Psoas muscle (tissue), 8 donors: Measurements from ENCODE around the gene USP20. TPM values are rescaled to one million over a fixed set of nuclear protein-coding genes. Genes with fewer than 3 reads are reported as not detected.

ENCODE experiments used
- ATAC-seq, 4 donors: fragments of 200-7000 bp; cut with Tn5 transposase; one replicate each; pipeline ENCODE4 v1.9.1; 2020; ENCODE audit warnings: moderate library complexity in 3 of 4, mild to moderate bottlenecking in 2 of 4
- DNase-seq, 2 donors: peaks; one replicate each; pipeline ENCODE4 v3.0.0-alpha.2; 2020
- H3K27ac ChIP-seq: fragments of 200-600 bp; one replicate; pipeline ENCODE4 v1.8.0; 2022
- H3K27me3 ChIP-seq, 3 donors: fragments of 200-600 bp in 1 of 3; one replicate each; pipeline versions ENCODE4 v1.6.1 to v1.8.0; 2013 to 2022; ENCODE audit warnings: low read length in 2 of 3, mild to moderate bottlenecking in 2 of 3, moderate library complexity in 1 of 3; ENCODE audit not compliant: insufficient read depth in 3 of 3
- H3K36me3 ChIP-seq, 2 donors: fragments of 200-600 bp in 1 of 2; one replicate each; pipeline versions ENCODE4 v1.6.1 to v1.8.0; 2013 to 2022; ENCODE audit warnings: low read depth in 1 of 2, mild to moderate bottlenecking in 1 of 2, moderate library complexity in 1 of 2; ENCODE audit not compliant: insufficient read depth in 1 of 2
- H3K4me1 ChIP-seq: fragments of 200-600 bp; one replicate; pipeline ENCODE4 v1.8.0; 2022
- H3K4me3 ChIP-seq: fragments of 200-600 bp; one replicate; pipeline ENCODE4 v1.8.0; 2022; ENCODE audit warnings: mild to moderate bottlenecking
- H3K9me3 ChIP-seq: fragments of 200-600 bp; one replicate; pipeline ENCODE4 v1.8.0; 2022
- CTCF ChIP-seq: fragments of 200-600 bp; IDR thresholded peaks from one replicate; pipeline ENCODE4 v1.8.0; 2022; ENCODE audit warnings: antibody characterized with exemption
- WGBS, 3 donors: extraction: QIAGEN DNeasy Blood & Tissue Kit; methylation state at CpG; one replicate each; pipeline versions ENCODE4 v1.1.6 to v1.1.7; 2013; 5-methylcytosine and 5-hydroxymethylcytosine counted together
- intact Hi-C, 2 donors: fragments of 100-400 bp; cut with DNase I; formaldehyde crosslinking; loops; one replicate each; pipeline versions ENCODE4 v1.11.0 to v1.14.2; 2022
- polyA plus RNA-seq, 3 donors: library from polyadenylated mRNA; stranded (reverse); fragments of 200-250 nt; gene quantifications; one replicate each; pipeline ENCODE4 v1.2.3, GENCODE V29; 2013
- total RNA-seq, 4 donors: library from RNA; stranded (reverse); fragmentation: NEBNext Ultra II Directional in 2 of 4; extraction: Animal tissue kit (Norgen Biotek cat#: 25700) in 2 of 4; gene quantifications; one replicate each; pipeline versions ENCODE4 v1.2.1 to v1.2.4, GENCODE V29; 2021 to 2023
- donor health status: healthy with polysubstance abuse.
- donor health status: DM: no; HTN: no; CAD: no; lungs with moderate emphysema.
- donor health status: Bipolar disorder and iron deficiency.
- donor health status: healthy.
- donor health status: DM: yes; HTN: yes; CAD: no.
- donor health status: DM: no; HTN: no; CAD: no.
- donor health status: DM: no; HTN: no; CAD: no.
- donor health status: DM: yes; HTN: yes; CAD: no.

The USP20 gene
- total and polyA plus RNA-seq, 7 donors: 9.5 to 18.4 (median 15.2) TPM

DNA sequence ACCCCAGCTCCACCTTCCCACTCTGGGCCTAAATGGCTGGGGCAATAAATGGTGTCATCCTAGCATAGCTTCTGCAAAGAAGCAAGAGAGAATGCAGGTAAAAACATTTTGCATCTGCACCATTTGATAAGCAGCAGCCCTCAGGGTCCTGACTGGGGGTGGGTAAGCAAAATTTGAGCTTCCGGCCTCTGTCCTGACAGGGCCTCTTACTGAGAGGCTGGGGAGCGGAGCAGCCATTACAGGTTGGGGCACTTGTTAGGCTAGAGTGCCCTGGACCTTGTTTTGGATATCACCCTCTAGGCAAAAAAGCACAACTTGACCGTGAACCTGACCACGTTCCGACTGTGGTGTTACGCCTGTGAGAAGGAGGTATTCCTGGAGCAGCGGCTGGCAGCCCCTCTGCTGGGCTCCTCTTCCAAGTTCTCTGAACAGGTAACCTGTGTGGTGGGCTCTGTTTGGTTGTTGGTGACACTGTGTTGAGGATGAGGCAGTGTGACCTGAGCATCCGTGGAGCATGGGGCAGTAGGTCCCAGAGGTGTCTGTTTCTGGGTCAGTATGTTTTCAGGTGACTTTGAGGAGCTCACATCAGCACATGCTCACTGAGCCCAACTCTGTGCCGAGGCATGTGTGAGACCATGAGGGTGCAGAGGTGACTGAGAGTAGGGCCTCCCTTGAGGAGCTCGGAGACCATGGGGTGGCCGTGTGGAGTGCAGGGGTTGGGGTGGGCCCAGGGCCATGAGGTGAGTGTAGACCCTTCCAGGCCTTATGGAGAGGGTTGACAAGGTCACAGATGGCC lies 23.1 kb downstream of the USP20 start:
- intact Hi-C loops: no loop called here
- 88 to 92% (median 89%) methylated on average over 11 of the region's 11 CpGs for WGBS, 3 donors
- H3K36me3 ChIP-seq: peaks cover 0 to 94% of the 10 kb centered on the region in 2 donors
- H3K4me1 ChIP-seq: no peaks in the 10 kb centered on the region
- no peaks in the 10 kb centered on the region for H3K27me3 ChIP-seq
- ATAC-seq (no peak), DNase-seq (peak in 1 of 2 donors; percentile 14)
- TF ChIP-seq CTCF: no peak
- H3K27ac ChIP-seq: no peak overlapping the region
- no peaks in the 10 kb centered on the region for H3K9me3 ChIP-seq
- no peak overlapping the region for H3K4me3 ChIP-seq

GRCh38 chr9:129860653-129861446 lies 25.6 kb downstream of the USP20 start:
- no peak overlapping the region for H3K4me3 ChIP-seq
- peak in 1 of 2 donors; percentile 33 for DNase-seq
- no peaks in the 10 kb centered on the region for H3K27me3 ChIP-seq
- 74 to 85% (median 77%) methylated on average over 11 of the region's 11 CpGs for WGBS, 3 donors
- ATAC-seq: no peak
- peaks cover 3 to 87% of the 10 kb centered on the region in 2 donors for H3K36me3 ChIP-seq
- H3K27ac ChIP-seq: no peak overlapping the region
- H3K4me1 ChIP-seq: no peaks in the 10 kb centered on the region
- TF ChIP-seq CTCF: no peak
- intact Hi-C loops: no loop called here
- no peaks in the 10 kb centered on the region for H3K9me3 ChIP-seq

DNA sequence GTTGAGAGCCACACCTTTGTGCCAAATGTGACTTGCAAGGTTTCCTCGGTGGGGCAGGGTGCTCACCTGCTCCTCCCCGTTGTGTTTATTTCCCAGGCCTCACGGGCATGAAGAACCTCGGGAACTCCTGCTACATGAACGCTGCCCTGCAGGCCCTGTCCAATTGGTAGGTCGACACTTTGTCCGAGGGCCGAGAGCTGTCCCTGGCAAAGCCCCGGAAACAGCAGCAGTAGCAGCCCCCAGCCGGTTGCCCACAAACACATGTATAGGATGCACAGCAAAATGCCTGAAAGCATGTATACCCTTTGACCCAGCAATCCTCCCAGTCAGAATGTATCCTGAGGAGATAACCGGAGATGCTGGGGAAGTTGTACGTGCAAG lies 26.2 kb downstream of the USP20 start:
- intact Hi-C loops: no loop called here
- no peak for TF ChIP-seq CTCF
- Histone ChIP-seq H3K36me3 (peaks cover 3 to 86% of the 10 kb centered on the region in 2 donors), H3K27me3 (no peaks in the 10 kb centered on the region), H3K4me1 (no peaks in the 10 kb centered on the region), H3K4me3 (no peak overlapping the region), H3K27ac (no peak overlapping the region), H3K9me3 (no peaks in the 10 kb centered on the region)
- WGBS, 3 donors: 82 to 88% (median 85%) methylated on average over 12 of the region's 12 CpGs
- ATAC-seq: no peak
- DNase-seq: peak in 1 of 2 donors; percentile 19

DNA sequence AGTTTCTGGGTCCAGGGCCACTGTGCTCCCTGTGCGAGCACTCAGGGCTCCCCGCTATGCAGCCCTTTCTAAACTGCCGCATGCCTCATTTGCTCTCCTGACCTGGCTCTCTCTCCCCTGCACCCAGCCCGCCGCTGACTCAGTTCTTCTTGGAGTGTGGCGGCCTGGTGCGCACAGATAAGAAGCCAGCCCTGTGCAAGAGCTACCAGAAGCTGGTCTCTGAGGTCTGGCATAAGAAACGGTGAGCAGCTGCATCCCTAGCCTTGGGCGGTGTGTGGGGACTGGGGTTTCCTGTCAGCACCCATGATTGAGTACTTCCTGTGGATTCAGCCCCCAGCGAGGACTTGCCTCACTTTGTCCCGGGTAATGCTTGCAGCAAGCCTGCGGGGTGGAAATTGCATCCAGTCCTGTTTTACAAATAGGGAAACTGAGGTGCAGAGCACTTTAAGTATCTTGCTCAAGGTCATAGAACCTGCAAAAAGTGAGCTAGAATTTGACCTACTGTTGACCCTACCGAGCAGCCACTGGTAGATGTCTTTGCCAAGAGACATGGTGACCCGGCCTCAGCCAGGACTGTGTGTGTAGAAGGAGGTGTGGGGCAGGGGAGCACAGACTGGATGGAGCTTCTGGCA lies 27.9 kb downstream of the USP20 start:
- WGBS, 3 donors: 65 to 72% (median 67%) methylated on average over 14 of the region's 14 CpGs
- Histone ChIP-seq H3K27ac (no peak overlapping the region), H3K4me3 (no peak overlapping the region), H3K36me3 (peaks cover 3 to 85% of the 10 kb centered on the region in 2 donors), H3K9me3 (no peaks in the 10 kb centered on the region), H3K4me1 (no peaks in the 10 kb centered on the region), H3K27me3 (no peaks in the 10 kb centered on the region)
- intact Hi-C loops: no loop called here
- DNase-seq (peak in 1 of 2 donors; percentile 49), ATAC-seq (no peak)
- TF ChIP-seq CTCF: no peak
